GM21390 (cell line): ENCODE results near the gene NDUFB10.
"Not testable (repeated sequence)": the region's sequence is repeated elsewhere in the genome, so short reads cannot be mapped to it uniquely, and the experiment has no call there.

Source experiments
- ATAC-seq: cut with Tn5 transposase; IDR thresholded peaks from one replicate; pipeline ENCODE4 v1.9.1; 2021; ENCODE audit not compliant: unreplicated experiment

Gene NDUFB10

DNA sequence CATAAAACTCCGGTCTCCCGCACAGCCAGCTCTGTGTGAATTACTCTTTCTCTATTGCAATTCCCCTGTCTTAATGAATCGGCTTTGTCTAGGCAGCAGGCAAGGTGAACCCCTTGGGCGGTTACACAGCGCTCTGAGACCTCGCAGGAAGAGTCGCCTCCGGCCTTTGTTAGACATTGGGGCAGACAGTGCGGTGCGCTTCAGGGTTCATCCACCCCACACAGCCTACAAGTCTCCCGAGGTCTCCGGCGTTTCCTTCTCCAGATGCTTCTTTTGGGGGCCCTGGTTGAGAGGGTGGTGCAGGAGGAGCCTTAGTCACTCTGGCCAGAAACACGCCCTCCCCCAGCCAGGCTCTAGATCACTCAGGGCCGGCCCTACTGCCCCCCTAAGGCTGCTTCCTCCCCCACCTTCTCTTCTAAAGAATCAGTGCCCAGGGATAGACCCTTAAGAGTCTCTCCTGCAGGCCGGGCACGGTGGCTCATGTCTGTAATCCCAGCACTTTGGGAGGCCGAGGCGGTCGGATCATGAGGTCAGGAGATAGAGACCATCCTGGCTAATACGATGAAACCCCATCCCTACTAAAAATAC lies 14.6 kb upstream of the NDUFB10 start:
- no peak for ATAC-seq

DNA sequence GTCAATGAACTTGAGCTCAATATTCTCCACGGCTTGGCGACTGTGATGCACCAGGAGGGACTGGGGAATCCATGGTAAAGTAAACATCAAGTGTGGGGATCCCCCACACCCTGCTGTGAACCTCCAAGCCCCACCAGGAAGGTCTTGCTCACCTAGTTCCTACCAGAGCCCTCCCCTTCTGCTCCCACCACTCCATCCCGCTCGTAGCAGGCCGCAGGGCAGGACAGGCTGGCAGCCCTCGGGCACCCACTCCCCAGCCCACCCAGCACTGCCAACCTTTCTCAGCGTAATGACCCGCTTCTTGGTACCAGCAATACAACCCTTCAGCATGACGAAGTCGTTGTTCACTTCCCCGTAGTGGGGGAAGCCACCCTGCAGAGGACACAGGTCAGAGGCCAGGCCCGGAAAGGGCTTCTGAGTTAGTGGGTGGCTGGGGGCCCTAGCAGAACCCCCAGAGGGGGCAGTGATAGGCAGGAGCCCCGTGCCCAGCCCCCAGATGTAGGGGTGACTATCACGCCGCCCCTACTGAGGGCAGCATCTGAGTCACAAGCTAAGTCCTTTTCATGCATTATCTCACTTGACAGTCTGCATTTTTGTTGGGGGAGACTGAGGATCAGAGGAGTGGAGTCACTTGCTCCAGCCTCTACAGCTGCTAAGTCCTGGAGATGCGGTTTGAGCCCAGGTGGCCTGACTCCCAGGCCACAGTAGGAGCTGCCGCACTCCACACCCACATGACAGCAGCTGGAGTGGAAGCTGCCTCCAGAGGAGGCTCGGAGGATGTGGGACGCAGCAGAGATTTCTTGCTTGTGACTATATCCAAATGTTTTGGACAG lies 13.6 kb upstream of the NDUFB10 start:
- ATAC-seq, result no peak

DNA sequence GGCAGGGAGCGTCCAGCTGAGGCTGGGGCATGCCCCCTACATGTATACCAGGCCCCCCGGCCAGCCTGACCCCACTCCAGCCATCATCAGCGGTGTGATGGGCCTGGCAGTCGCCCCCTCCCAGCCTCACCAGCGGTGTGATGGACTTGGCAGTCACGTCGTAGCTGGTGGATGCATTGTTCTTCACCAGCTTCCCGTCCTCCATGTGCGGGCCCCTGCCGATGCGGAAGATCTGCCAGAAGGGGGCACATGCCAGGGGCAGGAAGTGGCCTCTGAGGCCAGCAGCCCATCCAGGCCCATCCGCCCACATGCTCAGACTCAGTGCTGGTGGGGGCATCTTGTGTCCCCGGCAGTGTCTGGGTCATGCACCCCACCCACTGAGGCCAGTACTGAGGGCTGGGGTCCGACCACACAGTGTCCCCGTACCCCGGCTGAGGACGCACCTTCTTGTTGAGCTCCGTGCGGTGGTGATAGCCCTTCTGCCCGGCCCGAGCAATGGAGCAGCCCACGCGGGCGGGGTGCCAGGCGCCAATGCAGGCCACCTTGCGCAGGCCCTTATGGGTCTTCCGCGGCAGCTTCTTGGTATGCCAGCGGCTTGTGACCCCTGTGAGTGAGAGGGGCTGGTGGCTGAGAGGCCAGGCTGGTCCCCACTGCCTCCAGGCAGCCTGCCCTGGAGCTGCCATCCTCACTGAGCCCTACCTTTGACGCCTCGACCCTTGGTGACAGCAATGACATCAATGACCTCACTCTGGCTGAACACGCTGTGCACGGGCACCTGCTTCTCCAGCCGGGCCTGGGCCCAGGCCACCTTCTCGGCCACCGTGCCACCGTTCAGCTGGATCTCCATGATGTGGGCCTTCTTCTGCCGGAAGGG lies 12.6 kb upstream of the NDUFB10 start:
- ATAC-seq, result no peak

DNA sequence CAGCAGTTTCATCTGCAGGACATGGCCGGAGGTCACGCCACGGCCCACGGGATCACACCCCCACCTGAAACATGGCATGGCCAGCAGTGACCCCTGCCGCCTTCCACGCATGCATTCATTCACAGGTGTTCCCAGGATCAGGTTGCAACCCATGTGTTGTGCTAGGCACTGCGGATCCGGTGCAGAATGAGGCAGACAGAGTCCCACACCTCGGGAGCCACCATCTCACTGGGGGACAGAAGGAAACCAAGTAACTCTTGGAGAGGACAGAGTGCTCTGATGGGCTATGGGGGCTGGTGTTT lies 12.0 kb upstream of the NDUFB10 start:
- ATAC-seq, result no peak

DNA sequence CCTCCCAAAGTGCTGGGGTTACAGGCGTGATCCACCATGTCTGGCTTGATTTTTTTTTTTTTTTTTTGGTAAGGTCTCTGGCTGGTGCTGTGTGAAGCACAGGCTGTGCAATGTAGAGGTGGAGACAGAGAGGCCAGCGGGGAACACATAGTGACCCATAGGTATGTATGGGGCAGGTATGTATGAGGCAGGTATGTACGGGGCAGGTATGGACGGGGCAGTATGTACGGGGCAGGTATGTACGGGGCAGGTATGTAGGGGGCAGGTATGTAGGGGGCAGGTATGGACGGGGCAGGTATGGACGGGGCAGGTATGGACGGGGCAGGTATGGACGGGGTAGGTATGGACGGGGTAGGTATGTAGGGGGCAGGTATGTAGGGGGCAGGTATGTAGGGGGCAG lies 9.8 kb upstream of the NDUFB10 start:
- ATAC-seq, result no peak

DNA sequence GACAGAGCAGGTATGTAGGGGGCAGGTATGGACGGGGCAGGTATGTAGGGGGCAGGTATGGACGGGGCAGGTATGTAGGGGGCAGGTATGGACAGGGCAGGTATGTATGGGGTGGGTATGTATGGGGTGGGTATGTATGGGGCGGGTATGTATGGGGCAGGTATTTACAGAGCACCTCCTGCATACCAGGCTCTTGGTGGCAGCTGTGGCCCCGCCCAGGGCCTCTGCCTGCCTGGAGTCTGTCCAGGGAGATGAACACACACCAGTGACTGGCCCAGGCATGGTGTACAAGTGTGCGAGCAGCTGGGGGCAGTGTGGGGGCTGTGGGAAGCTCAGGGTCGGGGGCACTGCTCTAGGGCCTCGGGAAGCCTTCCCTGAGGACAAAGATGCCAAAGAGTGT lies 9.3 kb upstream of the NDUFB10 start:
- no peak for ATAC-seq

DNA sequence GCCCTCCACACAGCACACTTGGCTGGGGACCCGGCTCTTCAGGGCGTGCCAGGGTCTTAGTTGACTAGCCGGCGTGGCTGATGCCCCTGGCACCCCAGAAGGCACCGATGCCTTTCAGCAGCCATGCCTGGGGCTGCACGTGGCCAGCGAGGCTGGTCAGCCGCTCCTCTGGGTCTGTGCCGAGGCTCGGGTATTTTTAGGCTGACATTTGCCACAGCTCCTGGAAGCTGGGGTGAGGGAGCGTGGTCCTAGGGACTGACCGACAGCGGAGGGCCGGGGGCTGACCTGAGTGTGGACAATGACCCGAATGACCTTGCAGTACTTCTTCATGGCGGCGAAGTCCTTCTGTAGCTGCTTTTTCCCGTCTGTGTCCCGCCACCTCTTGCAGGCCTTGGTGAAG lies 8.8 kb upstream of the NDUFB10 start:
- ATAC-seq, result no peak

DNA sequence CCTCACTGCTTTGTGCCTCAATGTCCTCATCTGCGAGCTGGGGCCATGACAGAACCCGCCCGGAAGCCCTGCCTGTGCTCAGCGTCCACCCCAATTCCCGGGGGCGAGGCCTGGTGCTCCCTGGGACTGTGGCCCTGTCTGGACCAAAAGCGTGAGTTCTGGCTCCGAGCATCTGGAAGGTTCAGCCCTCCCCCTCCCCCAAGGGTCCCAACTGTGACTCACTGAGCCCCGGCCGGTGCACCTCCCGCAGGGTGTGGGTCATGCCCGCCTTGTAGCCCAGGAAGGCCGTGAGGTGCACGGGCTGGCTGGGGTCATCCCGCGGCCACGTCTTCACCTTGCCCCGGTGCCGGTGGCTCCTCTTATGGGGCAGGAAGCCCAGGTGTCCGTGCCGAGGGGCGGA lies 5.6 kb upstream of the NDUFB10 start:
- no peak for ATAC-seq

DNA sequence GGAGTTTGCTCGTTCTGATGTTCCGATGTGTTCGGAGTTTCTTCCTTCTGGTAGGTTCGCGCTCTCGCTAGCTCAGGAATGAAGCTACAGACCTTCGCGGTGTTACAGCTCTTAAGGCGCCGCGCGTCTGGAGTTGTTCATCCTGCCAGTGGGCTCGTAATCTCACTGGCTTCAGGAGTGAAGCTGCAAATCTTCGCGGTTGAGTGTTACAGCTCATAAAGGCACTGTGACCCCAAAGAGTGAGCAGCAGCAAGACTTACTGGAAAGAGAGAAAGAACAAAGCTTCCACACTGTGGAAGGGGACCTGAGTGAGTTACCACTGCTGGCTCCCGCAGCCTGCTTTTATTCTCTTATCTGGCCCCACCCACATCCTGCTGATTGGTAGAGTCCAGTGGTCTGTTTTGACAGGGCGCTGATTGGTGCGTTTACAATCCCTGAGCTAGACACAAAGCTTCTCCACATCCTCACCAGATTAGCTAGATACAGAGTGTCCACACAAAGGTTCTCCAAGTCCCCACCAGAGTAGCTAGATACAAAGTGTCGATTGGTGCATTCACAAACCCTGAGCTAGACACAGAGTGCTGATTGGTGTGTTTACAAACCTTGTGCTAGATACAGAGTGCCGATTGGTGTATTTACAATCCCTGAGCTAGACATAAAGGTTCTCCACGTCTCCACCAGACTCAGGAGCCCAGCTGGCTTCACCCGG lies 1.8 kb upstream of the NDUFB10 start:
- ATAC-seq, result not testable (repeated sequence)

DNA sequence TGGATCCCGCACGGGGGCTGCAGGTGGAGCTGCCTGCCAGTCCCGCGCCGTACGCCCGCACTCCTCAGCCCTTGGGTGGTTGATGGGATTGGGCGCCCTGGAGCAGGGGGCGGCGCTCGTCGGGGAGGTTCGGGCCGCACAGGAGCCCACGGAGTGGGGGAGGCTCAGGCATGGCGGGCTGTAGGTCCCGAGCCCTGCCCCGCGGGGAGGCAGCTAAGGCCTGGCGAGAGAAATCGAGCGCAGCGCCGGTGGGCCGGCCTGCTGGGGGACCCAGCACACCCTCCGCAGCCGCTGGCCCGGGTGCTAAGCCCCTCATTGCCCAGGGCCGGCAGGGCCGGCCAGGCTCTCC lies 1.2 kb upstream of the NDUFB10 start:
- ATAC-seq, result not testable (repeated sequence)

DNA sequence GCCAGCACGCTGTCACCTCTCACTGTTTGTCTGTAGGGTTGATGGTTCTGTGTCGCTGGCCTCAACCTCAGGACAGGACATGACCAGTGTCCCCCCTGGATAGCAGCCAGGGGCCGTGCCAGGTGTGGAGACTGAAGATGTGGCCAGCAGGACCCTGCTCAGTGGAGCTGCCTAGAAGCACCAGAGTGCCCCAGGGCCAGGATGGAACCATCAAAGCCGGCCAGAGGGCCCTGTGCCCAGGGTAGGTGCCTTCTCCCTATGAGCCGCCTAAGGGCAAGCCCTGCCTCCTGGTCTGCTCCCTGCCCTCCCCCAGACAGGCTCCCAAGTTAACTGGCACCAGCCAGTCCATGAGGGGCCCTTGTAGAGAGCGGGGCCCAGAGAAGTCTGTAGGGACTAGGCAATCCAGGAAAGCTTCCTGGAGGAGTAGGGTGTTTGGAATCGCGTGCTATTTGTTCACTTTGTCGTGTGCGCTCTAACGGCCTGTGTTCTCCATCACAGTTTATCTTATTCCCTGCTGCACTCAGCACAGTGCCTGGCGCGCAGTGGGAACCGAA lies 546 bp upstream of the NDUFB10 start:
- ATAC-seq, result no peak

DNA sequence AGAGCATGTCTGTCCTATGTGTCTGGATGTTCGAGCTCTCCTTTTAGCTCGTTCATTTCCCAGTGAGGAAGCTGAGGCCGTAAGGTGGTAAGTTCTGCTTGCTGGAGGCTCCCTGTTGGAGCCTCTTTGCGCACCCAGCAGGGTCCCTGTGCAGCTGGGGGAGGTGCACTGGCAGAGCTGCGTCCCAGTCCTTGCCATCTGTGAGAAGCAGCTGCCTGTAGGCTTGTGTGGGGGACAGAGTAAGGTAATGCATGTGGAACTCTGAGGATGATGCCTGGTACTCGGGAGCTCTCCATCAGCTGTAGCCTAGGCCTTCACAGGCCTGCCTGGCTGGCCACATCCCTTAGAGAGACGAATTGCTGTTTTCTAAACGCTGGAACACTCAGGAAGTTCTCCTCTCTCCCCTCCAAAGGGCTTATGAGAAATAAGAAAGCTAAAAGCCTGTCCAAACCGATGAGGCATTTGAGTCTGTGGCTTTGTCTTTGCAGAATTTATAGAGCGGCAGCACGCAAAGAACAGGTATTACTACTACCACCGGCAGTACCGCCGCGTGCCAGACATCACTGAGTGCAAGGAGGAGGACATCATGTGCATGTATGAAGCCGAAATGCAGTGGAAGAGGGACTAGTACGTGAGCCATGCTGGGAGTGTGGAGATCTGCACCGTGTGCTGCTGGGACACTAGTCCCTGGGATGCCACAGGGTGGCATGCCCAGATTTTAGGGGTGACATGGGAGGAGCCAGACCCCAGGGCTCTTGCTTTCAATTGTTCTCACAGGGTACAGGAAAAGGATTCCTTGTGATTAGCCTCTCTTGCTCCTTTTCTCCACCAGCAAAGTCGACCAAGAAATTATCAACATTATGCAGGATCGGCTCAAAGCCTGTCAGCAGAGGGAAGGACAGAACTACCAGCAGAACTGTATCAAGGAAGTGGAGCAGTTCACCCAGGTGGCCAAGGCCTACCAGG lies 1.6 kb downstream of the NDUFB10 start:
- no peak for ATAC-seq

DNA sequence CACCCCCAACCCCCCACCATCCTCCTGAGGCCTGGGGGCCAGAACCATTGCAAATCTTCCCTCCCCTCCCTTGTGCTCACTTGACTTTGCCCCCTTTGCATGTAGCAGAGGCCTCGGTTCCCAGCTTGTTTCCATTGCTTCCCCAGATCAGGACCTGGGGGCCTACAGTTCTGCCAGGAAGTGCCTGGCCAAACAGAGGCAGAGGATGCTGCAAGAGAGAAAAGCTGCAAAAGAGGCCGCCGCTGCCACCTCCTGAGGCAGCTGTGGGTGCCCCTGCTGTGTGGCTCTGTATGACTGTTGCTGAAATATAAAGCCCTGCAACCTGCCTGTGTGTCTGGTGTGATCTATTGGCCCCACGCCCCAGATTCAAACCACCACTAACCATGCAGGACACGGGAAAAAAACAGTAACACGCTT lies 2.3 kb downstream of the NDUFB10 start:
- ATAC-seq, result no peak

DNA sequence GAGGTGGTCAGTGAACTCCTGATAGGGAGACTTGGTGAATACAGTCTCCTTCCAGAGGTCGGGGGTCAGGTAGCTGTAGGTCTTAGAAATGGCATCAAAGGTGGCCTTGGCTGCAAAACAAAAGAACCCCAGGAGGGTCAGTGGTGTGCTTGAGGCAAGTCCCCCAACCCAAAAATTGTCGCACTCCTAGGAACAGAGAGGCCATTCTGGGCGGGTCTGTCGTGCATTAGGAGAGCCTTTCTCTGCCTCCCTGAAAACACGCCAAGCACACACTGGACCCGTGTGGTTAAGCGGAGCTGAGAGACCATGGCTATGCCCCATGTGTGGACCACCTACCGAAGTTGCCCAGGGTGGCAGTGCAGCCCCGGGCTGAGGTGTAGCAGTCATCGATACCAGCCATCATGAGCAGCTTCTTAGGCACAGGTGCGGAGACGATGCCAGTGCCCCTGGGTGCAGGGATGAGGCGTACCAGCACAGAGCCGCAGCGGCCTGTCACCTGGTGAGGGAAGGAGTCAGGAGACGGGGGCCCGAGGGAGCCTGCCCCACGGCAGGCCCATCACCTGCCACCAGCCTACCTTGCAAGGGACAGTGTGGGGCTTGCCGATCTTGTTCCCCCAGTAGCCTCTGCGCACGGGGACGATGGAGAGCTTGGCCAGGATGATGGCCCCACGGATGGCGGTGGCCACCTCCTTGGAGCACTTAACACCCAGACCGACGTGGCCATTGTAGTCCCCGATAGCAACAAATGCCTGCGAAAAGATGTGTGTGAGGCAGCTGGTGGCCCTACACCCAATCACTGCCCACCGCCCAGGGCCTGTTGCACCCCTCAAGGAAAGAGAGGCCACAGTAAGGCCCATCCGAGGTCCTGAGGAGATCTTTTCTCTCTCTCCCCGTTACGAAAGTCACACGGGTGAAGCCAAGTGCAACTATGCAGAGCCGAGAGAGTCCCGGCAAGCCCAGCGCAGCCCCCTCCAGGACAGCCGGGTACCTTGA lies 3.1 kb downstream of the NDUFB10 start:
- ATAC-seq, result not testable (repeated sequence)

DNA sequence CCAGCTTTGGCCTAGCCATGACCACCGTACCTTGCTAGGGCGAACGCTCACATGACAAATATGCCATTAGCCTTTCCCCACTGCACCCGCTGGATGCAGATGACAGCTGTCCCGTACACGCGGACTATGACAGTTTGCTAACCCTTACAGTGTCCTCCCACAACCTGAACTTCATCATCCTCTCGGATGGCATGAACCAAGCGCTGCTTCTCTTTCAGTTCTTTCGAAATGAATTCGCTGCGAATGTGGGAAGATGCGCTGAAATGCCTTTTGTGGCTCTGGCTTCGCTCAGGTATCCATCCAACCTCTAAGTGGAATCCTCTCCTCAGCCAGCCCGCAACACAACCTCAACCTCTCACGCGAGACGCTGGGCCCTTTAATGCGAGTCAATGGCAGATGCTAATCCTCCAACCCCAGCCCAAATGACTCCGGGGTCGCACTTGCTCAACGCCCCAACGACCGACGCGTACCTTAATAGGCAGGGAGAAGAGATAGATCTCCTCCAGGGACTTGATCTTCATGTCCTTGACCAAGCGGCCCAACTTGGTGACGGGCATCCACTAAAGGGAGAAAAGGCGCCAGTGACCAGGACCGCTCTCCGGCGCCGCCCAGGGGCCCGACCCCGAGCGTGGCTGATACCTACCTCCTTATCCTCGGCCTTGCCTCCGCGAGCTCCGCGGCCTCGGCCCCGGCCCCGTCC lies 4.6 kb downstream of the NDUFB10 start:
- peak; percentile 10 for ATAC-seq

DNA sequence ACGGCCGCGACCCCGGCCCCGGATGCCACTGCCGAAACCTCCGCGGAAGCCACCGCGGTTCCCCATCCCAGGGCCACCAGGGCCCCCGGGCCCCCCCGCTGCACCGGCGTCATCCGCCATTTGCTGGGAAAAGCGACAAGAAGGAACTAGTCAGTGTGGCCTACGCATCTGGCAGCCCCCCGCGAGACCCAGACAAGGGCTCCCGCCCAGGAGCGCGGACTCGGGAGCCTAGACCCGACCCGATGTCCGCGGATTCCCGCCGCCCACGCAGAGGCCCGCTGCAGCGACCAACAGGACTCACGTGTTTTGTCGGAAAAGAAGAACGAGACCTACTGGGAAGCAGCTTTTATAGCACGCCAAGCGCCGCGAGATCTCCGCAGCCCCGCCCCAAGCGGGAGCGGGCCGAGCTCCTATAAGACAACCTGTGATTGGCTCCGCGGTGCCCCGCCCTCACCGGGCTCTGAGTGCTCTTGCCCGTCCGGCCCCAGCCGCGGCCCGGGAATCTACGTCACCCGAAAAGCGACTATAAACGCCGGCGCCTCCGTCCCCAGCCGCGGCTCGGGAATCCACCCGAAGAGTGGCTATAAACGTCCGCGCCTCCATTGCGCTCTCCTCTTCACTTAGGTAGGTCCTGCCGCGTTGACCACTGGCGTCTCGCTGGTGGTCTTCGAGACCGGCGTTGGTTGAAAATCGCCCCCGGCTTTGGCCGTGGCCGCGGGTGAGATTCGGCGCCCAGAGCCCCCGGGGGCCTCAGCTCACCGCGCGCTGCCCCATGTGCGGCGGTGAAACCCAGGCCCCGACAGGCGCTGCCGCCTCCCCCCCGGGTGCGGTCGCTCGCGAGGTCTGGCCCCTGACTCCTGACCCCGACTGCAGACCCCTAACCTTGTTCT lies 5.4 kb downstream of the NDUFB10 start, which contains the start of gene RPS2:
Gene RPS2, minus strand, starts transcription at position 321 of the 890 bp plus-strand sequence. Its CDS starts 201 bp downstream, at position 120.
- ATAC-seq, result peak; percentile 78

DNA sequence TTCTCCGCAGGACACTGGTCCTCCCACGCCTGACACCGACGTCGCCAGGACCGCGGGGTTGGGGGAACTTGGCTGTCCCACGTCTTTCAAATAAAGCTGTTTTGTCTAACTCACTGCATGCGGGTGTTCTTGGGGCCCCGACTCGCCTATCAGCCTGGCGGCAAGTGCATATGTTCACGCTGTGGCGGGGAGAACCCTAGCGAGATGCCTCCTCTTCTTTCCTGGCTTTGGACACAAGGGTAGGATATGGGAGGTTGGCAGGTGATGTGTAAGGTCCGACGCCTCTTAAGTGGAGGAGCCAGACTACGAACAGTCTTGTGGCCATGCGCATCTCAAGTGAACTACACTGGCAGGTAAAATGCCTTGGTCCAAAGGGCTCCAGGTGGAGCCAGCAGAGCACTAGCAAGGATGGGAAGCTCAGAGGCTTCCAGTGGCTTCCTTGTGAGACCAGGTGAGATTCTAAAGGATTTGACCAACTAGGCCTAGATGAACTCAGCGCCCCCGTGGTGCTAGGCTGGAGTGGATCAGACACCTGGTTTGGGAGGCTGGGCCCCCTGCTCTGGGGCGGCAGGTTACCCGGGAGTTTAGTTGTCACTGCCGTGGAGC lies 6.2 kb downstream of the NDUFB10 start:
- no peak for ATAC-seq
